Testis (tissue), 3 donors: Measurements from ENCODE around the gene SSBP2. TPM values are rescaled to one million over a fixed set of nuclear protein-coding genes. Genes with fewer than 3 reads are reported as not detected.
"Not testable (repeated sequence)": the region's sequence is repeated elsewhere in the genome, so short reads cannot be mapped to it uniquely, and the experiment has no call there.

Source experiments
- DNase-seq: peaks from one replicate; pipeline ENCODE4 v3.0.0-alpha.2; 2019
- H3K27ac ChIP-seq, 2 donors: fragments of 200-600 bp; sonication (generic); one replicate each; pipeline ENCODE4 v1.5.1; 2019
- H3K27me3 ChIP-seq: fragments of 200-600 bp; sonication (generic); one replicate; pipeline ENCODE4 v1.5.1; 2019
- H3K36me3 ChIP-seq: fragments of 200-600 bp; sonication (generic); one replicate; pipeline ENCODE4 v1.5.1; 2017; ENCODE audit warnings: low read depth; ENCODE audit errors: missing control alignments
- H3K4me1 ChIP-seq: fragments of 200-600 bp; sonication (generic); one replicate; pipeline ENCODE4 v1.5.1; 2019
- H3K4me3 ChIP-seq, 2 donors: fragments of 200-600 bp; sonication (generic); one replicate each; pipeline ENCODE4 v1.5.1; 2017 to 2019
- H3K9me3 ChIP-seq: fragments of 200-600 bp; sonication (generic); one replicate; pipeline ENCODE4 v1.5.1; 2017
- POLR2A ChIP-seq: fragments of 450-650 bp; IDR thresholded peaks from one replicate; pipeline ENCODE4 v1.6.1; 2017; ENCODE audit warnings: antibody characterized with exemption, mild to moderate bottlenecking, moderate library complexity
- WGBS, 2 donors: methylation state at CpG; one replicate each; pipeline ENCODE4 v1.1.5; 2018; 5-methylcytosine and 5-hydroxymethylcytosine counted together
- intact Hi-C: fragments of 100-400 bp; cut with DNase I; formaldehyde crosslinking; loops from one replicate; pipeline ENCODE4 v1.15.1; 2023; ENCODE audit warnings: low total_unique reads
- polyA plus RNA-seq: library from polyadenylated mRNA; stranded (reverse); fragments of 350-450 nt; fragmentation: Illumina TruSeq; extraction: RNeasy Lipid Tissue Mini Kit (QIAGEN cat#74804); gene quantifications from one replicate; pipeline ENCODE4 v1.2.3, GENCODE V29; 2014; ENCODE audit warnings: low read depth, low replicate concordance; ENCODE audit not compliant: insufficient read depth
- total RNA-seq, 2 donors: library from RNA; depleted of rRNA; stranded (reverse); fragments of >200 nt; gene quantifications; one replicate each; pipeline ENCODE4 v1.2.3, GENCODE V29; 2016
- TF ChIP-seq, protein P1 (sequence below), 3 experiments: fragments of 450-650 bp in 2 of 3; fragments of 200-600 bp in 1 of 3; sonication (generic) in 1 of 3; IDR thresholded peaks; one replicate each; pipeline ENCODE4 v1.5.1; 2016 to 2019; ENCODE audit warnings: antibody characterized with exemption in 3 of 3, mild to moderate bottlenecking in 2 of 3, moderate library complexity in 1 of 3

The SSBP2 gene
- total and polyA plus RNA-seq, 3 donors from 2014 or later = 17.5 to 27.6 (median 22.7) TPM

DNA sequence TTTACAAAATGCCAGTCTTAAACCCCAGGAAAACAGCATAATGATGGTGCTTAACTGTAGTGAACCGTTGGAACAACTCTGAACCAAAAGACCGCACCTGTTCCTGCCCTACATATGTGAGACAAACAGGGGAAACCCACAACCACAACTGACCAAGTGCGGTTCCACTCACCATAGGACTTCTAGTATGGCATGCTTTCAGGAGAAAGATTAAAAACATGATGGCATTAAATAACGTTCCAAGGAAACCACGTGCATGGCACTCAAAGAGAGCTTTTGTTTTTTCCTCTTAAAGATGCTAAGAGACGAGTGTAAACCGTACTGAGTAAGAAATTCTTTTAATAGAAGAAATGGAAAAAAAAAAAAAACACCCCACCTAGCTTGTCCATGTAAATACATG is 119.8 kb downstream of the SSBP2 start:
- no peak overlapping the region for H3K4me3 ChIP-seq
- DNase-seq = no peak
- 83 to 85% methylated on average over 7 of the region's 7 CpGs for WGBS, 2 donors
- no peaks in the 10 kb centered on the region for H3K9me3 ChIP-seq
- H3K27me3 ChIP-seq = no peaks in the 10 kb centered on the region
- TF ChIP-seq, protein P1, sequence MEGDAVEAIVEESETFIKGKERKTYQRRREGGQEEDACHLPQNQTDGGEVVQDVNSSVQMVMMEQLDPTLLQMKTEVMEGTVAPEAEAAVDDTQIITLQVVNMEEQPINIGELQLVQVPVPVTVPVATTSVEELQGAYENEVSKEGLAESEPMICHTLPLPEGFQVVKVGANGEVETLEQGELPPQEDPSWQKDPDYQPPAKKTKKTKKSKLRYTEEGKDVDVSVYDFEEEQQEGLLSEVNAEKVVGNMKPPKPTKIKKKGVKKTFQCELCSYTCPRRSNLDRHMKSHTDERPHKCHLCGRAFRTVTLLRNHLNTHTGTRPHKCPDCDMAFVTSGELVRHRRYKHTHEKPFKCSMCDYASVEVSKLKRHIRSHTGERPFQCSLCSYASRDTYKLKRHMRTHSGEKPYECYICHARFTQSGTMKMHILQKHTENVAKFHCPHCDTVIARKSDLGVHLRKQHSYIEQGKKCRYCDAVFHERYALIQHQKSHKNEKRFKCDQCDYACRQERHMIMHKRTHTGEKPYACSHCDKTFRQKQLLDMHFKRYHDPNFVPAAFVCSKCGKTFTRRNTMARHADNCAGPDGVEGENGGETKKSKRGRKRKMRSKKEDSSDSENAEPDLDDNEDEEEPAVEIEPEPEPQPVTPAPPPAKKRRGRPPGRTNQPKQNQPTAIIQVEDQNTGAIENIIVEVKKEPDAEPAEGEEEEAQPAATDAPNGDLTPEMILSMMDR (IDR thresholded peaks at IDR 0.05) = no peak
- intact Hi-C loops = no loop called here
- no peak overlapping the region for H3K27ac ChIP-seq
- H3K4me1 ChIP-seq = no peaks in the 10 kb centered on the region
- H3K36me3 ChIP-seq = no peaks in the 10 kb centered on the region

DNA sequence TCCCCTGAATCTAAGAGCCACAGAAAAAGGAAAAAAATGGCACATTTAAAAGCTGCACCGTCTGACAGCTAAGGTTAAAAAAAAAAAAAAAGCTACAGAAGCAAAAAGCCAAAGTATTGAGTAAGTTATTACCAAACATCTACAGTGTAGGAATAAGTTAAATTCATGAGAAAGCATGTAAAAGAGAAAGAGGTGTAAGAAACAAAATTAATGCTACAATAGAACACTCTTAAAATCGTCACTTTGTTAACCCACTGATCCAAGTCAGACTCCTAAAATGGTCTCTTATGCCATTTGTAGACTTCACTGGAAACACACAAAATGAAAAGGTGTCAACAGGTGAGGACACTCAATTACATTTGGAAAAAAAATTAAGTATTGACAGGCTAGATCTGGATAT is 120.2 kb downstream of the SSBP2 start:
- intact Hi-C loops = no loop called here

DNA sequence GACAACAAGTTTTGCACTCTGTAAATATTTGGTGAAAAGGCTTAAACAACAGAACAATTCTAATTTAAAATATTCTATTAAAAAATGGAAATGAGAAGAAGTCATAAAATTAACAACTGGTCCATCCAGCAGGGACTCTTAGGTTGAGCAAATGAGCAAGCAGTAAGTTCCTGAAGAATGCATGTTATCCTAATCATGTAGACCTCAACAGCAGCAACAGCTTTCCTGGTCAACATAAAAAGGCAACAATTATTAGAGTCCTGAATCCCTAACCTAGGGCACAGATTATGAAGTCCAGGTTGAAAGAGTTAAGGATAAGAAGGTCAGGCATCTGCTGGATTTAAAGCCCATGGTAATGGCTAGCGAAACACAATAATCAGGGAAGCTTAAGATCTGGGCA is 120.9 kb downstream of the SSBP2 start:
- no peak for DNase-seq
- H3K27me3 ChIP-seq = no peaks in the 10 kb centered on the region
- no peaks in the 10 kb centered on the region for H3K36me3 ChIP-seq
- intact Hi-C loops = no loop called here
- H3K4me1 ChIP-seq = no peaks in the 10 kb centered on the region
- TF ChIP-seq, protein P1 (IDR thresholded peaks at IDR 0.05) = no peak
- no peak for TF ChIP-seq POLR2A
- 78 to 100% methylated on average over 1 of the region's 1 CpG for WGBS, 2 donors
- no peaks in the 10 kb centered on the region for H3K9me3 ChIP-seq
- no peak overlapping the region for H3K27ac ChIP-seq
- H3K4me3 ChIP-seq = no peak overlapping the region

More for the DNA sequence above, 120.2 kb downstream of the SSBP2 start:
- no peaks in the 10 kb centered on the region for H3K27me3 ChIP-seq
- 75 to 78% methylated on average over 2 of the region's 2 CpGs for WGBS, 2 donors
- DNase-seq = no peak
- no peaks in the 10 kb centered on the region for H3K9me3 ChIP-seq
- H3K4me1 ChIP-seq = no peaks in the 10 kb centered on the region
- TF ChIP-seq, protein P1 (IDR thresholded peaks at IDR 0.05) = no peak
- TF ChIP-seq POLR2A = no peak
- no peaks in the 10 kb centered on the region for H3K36me3 ChIP-seq
- no peak overlapping the region for H3K27ac ChIP-seq
- H3K4me3 ChIP-seq = no peak overlapping the region

DNA sequence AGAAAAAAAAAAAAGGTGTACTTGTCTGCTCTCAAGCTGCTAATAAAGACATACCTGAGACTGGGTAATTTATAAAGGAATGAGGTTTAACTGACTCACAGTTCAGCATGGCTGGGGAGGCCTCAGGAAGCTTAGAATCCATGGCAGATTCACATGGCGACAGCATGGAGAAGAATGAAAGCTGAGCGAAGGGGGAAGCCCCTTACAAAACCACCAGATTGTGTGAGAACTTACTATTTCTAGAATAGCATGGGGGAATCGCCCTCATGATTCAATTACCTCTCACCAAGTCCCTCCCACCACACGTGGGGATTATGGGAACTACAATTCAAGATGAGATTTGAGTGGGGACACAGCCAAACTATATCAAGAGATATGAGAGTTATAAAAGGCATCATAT is 122.8 kb downstream of the SSBP2 start:
- DNase-seq, H3K9me3 ChIP-seq, H3K36me3 ChIP-seq, H3K4me1 ChIP-seq, H3K27ac ChIP-seq, H3K27me3 ChIP-seq, H3K4me3 ChIP-seq, intact Hi-C loops: not testable (repeated sequence)
- 80 to 85% methylated on average over 4 of the region's 4 CpGs for WGBS, 2 donors

DNA sequence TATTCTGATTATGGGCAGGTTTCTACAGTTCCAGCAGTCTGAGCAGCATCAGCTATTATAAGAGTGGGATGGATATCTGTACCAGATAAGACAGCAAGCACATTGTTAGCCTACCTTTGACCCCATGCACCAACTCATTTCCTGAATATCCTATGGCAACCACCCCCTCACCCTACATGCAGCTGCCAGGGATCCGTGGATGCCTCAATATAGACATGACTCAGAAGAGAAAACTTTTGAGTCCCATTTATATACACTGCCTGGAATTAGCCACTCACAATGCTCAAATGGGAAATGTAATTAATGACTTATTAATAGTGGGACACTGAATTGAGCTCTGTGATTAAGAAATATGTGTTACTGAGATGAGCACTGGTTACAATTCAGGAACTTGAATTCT is 124.4 kb downstream of the SSBP2 start:
- H3K27ac ChIP-seq = no peak overlapping the region
- H3K36me3 ChIP-seq = no peaks in the 10 kb centered on the region
- H3K4me3 ChIP-seq = no peak overlapping the region
- WGBS, 2 donors = 55 to 56% methylated on average over 1 of the region's 1 CpG
- TF ChIP-seq, protein P1 (IDR thresholded peaks at IDR 0.05) = no peak
- TF ChIP-seq POLR2A = no peak
- intact Hi-C loops = no loop called here
- no peaks in the 10 kb centered on the region for H3K27me3 ChIP-seq
- H3K9me3 ChIP-seq = no peaks in the 10 kb centered on the region
- no peak for DNase-seq
- no peaks in the 10 kb centered on the region for H3K4me1 ChIP-seq
